ENCODE measurements around the gene PSG11.
"Not testable (repeated sequence)": the region's sequence is repeated elsewhere in the genome, so short reads cannot be mapped to it uniquely, and the experiment has no call there.

The PSG11 gene

GRCh38 chr19:43028866-43029265 is 2.6 kb upstream of the PSG11 start:
- Histone ChIP-seq H3K9ac (no peak overlapping the region), H3K36me3 (ENCODE audit: control insufficient read depth, insufficient read depth, low read length) (no peaks in the 10 kb centered on the region), H3K4me2 (ENCODE audit: low read length) (no peak overlapping the region), H3K79me2 (no peaks in the 10 kb centered on the region), H2AFZ (no peak overlapping the region), H3K9me3 (ENCODE audit: control insufficient read depth, low read length) (no peaks in the 10 kb centered on the region), H3K27ac (no peak overlapping the region), H3K4me3 (ENCODE audit: low read depth, low read length) (no peak overlapping the region), H3K4me1 (no peaks in the 10 kb centered on the region), H3K27me3 (ENCODE audit: control insufficient read depth, insufficient read depth, low read length) (no peaks in the 10 kb centered on the region)
- no peak for TF ChIP-seq CTCF (IDR thresholded peaks at IDR 0.05)

DNA sequence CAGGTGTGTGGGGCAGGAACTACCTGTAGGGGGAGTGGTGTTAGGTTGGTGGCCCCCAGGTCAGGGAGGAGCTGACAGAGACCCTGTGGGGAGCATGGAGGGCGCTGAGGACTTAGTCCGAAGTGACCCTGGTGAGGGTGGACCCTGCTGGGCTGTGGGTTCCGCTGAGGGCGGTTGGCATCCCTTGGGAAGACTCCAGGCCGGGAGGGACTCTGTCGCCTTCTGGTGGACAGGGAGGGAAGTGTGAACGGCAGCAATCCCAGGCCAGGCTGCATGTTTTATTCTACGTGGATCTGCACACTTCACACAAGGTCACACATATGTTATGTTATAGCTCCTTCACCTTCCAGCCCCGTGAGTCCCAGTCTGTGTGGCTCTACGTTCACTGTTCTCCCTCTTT is 1.7 kb upstream of the PSG11 start:
- not testable (repeated sequence) for H3K9me3 ChIP-seq (ENCODE audit: control insufficient read depth, low read length); H3K36me3 ChIP-seq (ENCODE audit: control insufficient read depth, insufficient read depth, low read length); H3K27me3 ChIP-seq (ENCODE audit: control insufficient read depth, insufficient read depth, low read length); H2AFZ ChIP-seq; H3K4me3 ChIP-seq (ENCODE audit: low read depth, low read length); H3K9ac ChIP-seq; H3K79me2 ChIP-seq; H3K4me1 ChIP-seq; H3K4me2 ChIP-seq (ENCODE audit: low read length); H3K27ac ChIP-seq

DNA sequence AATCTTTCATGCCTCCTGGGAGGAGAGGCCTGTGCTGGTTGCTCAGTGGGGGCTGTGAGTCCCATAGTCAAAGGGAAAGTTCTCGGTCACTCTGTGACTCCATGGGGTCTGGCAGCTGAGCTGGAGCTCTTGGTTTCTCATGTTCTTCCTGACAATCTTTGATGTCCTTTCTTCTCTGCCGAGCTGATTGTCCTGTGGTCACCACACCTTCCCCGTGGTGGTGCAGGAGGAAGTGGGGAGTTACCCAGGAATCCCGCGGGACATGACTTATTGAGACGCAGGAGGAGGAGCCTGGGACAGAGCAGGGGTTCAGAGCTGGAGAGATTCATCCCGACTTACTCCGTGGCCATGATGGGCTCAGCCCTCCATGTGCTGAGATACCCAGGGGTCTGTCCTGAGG is 792 bp upstream of the PSG11 start:
- H3K9ac ChIP-seq; H3K27ac ChIP-seq; H3K4me3 ChIP-seq (ENCODE audit: low read depth, low read length); H2AFZ ChIP-seq; H3K9me3 ChIP-seq (ENCODE audit: control insufficient read depth, low read length); H3K27me3 ChIP-seq (ENCODE audit: control insufficient read depth, insufficient read depth, low read length); H3K36me3 ChIP-seq (ENCODE audit: control insufficient read depth, insufficient read depth, low read length); H3K79me2 ChIP-seq; H3K4me1 ChIP-seq; H3K4me2 ChIP-seq (ENCODE audit: low read length): not testable (repeated sequence)

- not testable (repeated sequence) for H2AFZ ChIP-seq; H3K9ac ChIP-seq; H3K79me2 ChIP-seq; H3K4me3 ChIP-seq (ENCODE audit: low read depth, low read length); H3K27ac ChIP-seq; H3K4me1 ChIP-seq; H3K36me3 ChIP-seq (ENCODE audit: control insufficient read depth, insufficient read depth, low read length); H3K27me3 ChIP-seq (ENCODE audit: control insufficient read depth, insufficient read depth, low read length); H3K9me3 ChIP-seq (ENCODE audit: control insufficient read depth, low read length); H3K4me2 ChIP-seq (ENCODE audit: low read length)
Observed at GRCh38 chr19:43022098-43022497, 4.2 kb downstream of the PSG11 start.

DNA sequence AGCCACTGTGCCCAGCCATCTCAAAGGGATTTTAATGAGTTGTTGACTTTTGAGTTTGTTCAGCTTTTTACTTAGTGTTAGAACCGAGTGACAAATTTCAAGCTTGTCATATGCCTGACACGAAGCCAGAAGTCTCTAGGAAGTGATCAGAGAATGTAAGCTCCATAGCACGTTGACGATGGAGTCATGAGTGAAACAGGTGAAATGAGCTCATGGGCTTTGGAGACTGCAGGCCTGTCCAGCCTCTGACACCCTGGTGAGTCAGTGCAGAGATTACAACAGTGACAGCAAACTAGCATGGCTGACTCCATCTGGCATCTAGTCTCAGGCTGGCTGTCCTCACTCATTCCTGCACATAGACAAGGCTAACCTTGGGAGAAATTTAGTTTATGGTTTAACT is 4.6 kb downstream of the PSG11 start:
- H3K27ac ChIP-seq; H3K9ac ChIP-seq; H3K4me3 ChIP-seq (ENCODE audit: low read depth, low read length); H3K36me3 ChIP-seq (ENCODE audit: control insufficient read depth, insufficient read depth, low read length); H3K4me1 ChIP-seq; H3K4me2 ChIP-seq (ENCODE audit: low read length); H3K79me2 ChIP-seq; H2AFZ ChIP-seq; H3K9me3 ChIP-seq (ENCODE audit: control insufficient read depth, low read length); H3K27me3 ChIP-seq (ENCODE audit: control insufficient read depth, insufficient read depth, low read length): not testable (repeated sequence)

DNA sequence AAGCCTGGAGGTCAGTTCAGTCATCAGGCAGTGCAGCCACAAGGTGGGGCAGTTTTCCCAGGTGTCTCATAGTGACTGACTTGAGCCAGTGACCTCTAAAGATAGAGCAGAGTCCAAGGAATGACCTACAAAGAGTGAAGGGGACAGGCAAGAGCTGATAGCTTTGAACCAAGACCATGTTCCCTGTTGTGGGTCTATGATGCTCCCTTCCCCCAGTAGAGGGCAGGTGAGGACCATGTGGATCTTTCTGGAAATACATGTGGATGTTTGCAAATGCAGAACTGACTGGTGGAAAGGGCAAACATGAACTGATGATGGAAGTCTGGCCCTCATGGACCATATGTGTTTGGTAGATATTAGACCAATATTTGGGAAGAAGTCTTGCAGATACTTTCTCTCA is 6.7 kb downstream of the PSG11 start:
- not testable (repeated sequence) for H3K79me2 ChIP-seq; H3K9ac ChIP-seq; H3K4me3 ChIP-seq (ENCODE audit: low read depth, low read length); H3K27ac ChIP-seq; H3K9me3 ChIP-seq (ENCODE audit: control insufficient read depth, low read length); H2AFZ ChIP-seq; H3K4me1 ChIP-seq; H3K4me2 ChIP-seq (ENCODE audit: low read length); H3K27me3 ChIP-seq (ENCODE audit: control insufficient read depth, insufficient read depth, low read length); H3K36me3 ChIP-seq (ENCODE audit: control insufficient read depth, insufficient read depth, low read length)

- H3K4me1 ChIP-seq; H3K27ac ChIP-seq; H3K27me3 ChIP-seq (ENCODE audit: control insufficient read depth, insufficient read depth, low read length); H3K9ac ChIP-seq; H3K36me3 ChIP-seq (ENCODE audit: control insufficient read depth, insufficient read depth, low read length); H2AFZ ChIP-seq; H3K9me3 ChIP-seq (ENCODE audit: control insufficient read depth, low read length); H3K4me3 ChIP-seq (ENCODE audit: low read depth, low read length); H3K4me2 ChIP-seq (ENCODE audit: low read length); H3K79me2 ChIP-seq: not testable (repeated sequence)
Observed at GRCh38 chr19:43005841-43006240, 20.4 kb downstream of the PSG11 start.

GRCh38 chr19:43004846-43005245 is 21.4 kb downstream of the PSG11 start:
- not testable (repeated sequence) for H3K4me3 ChIP-seq (ENCODE audit: low read depth, low read length); H3K4me2 ChIP-seq (ENCODE audit: low read length); H3K79me2 ChIP-seq; H3K27me3 ChIP-seq (ENCODE audit: control insufficient read depth, insufficient read depth, low read length); H3K4me1 ChIP-seq; H3K27ac ChIP-seq; H3K36me3 ChIP-seq (ENCODE audit: control insufficient read depth, insufficient read depth, low read length); H3K9me3 ChIP-seq (ENCODE audit: control insufficient read depth, low read length); H3K9ac ChIP-seq; H2AFZ ChIP-seq

- H3K27ac ChIP-seq; H3K4me2 ChIP-seq (ENCODE audit: low read length); H3K36me3 ChIP-seq (ENCODE audit: control insufficient read depth, insufficient read depth, low read length); H3K79me2 ChIP-seq; H3K27me3 ChIP-seq (ENCODE audit: control insufficient read depth, insufficient read depth, low read length); H2AFZ ChIP-seq; H3K9me3 ChIP-seq (ENCODE audit: control insufficient read depth, low read length); H3K4me1 ChIP-seq; H3K4me3 ChIP-seq (ENCODE audit: low read depth, low read length); H3K9ac ChIP-seq: not testable (repeated sequence)
Observed at GRCh38 chr19:43003634-43004033, 22.6 kb downstream of the PSG11 start.

GRCh38 chr19:43002948-43003347 is 23.3 kb downstream of the PSG11 start:
- not testable (repeated sequence) for H3K79me2 ChIP-seq; H3K4me1 ChIP-seq; H3K9me3 ChIP-seq (ENCODE audit: control insufficient read depth, low read length); H3K36me3 ChIP-seq (ENCODE audit: control insufficient read depth, insufficient read depth, low read length); H3K4me2 ChIP-seq (ENCODE audit: low read length); H3K4me3 ChIP-seq (ENCODE audit: low read depth, low read length); H3K27ac ChIP-seq; H3K27me3 ChIP-seq (ENCODE audit: control insufficient read depth, insufficient read depth, low read length); H2AFZ ChIP-seq; H3K9ac ChIP-seq

DNA sequence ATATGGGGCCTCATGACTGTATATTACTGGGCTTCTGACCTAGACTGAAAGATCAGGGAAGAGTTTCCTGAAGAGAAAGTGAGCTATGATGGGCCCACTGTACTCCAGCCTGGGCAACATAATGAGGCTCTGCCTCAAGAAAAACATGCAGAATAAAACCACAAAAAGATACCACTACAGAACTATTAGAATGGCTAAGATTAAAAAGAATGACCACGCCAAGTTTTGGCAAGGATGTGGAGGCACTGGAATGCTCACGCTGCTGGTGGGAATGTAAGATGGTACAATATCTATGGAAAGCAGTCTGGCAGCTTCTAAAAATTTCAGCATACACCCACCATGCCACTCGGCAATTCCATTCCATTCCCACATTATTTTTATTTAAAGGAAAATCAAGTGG is 30.1 kb downstream of the PSG11 start:
- not testable (repeated sequence) for H3K36me3 ChIP-seq (ENCODE audit: control insufficient read depth, insufficient read depth, low read length); H2AFZ ChIP-seq; H3K9me3 ChIP-seq (ENCODE audit: control insufficient read depth, low read length); H3K27me3 ChIP-seq (ENCODE audit: control insufficient read depth, insufficient read depth, low read length); H3K27ac ChIP-seq; H3K4me2 ChIP-seq (ENCODE audit: low read length); H3K4me1 ChIP-seq; H3K9ac ChIP-seq; H3K79me2 ChIP-seq; H3K4me3 ChIP-seq (ENCODE audit: low read depth, low read length)

Data from parathyroid adenoma (tissue), 2 donors.